HG03280 (cell line): ENCODE data around the gene HDDC2.
"Not testable (repeated sequence)": the region's sequence is repeated elsewhere in the genome, so short reads cannot be mapped to it uniquely, and the experiment has no call there.

Experiments
- ATAC-seq: cut with Tn5 transposase; IDR thresholded peaks from one replicate; pipeline ENCODE4 v1.9.1; 2021; ENCODE audit warnings: mild to moderate bottlenecking, moderate library complexity; ENCODE audit not compliant: unreplicated experiment

Gene HDDC2

GRCh38 chr6:125307150-125307838 lies 5.5 kb upstream of the HDDC2 start:
- ATAC-seq, result no peak

GRCh38 chr6:125306756-125307149 lies 5.0 kb upstream of the HDDC2 start:
- no peak for ATAC-seq

GRCh38 chr6:125304970-125305660 lies 3.3 kb upstream of the HDDC2 start:
- no peak for ATAC-seq

- no peak for ATAC-seq
These were observed 1.7 kb upstream of the HDDC2 start for GRCh38 chr6:125303512-125303854.

GRCh38 chr6:125302840-125303511 lies 1.2 kb upstream of the HDDC2 start:
- no peak for ATAC-seq

GRCh38 chr6:125300992-125301434 lies 754 bp downstream of the HDDC2 start:
- ATAC-seq, result no peak

- no peak for ATAC-seq
These were observed 2.5 kb downstream of the HDDC2 start for GRCh38 chr6:125299257-125299656.

- ATAC-seq, result no peak
These were observed 5.3 kb downstream of the HDDC2 start for GRCh38 chr6:125296471-125296870.

- ATAC-seq, result no peak
These were observed 6.8 kb downstream of the HDDC2 start for GRCh38 chr6:125294925-125295324.

GRCh38 chr6:125294036-125294435 lies 7.7 kb downstream of the HDDC2 start:
- no peak for ATAC-seq

- no peak for ATAC-seq
These were observed 8.2 kb downstream of the HDDC2 start for GRCh38 chr6:125293587-125293986.

GRCh38 chr6:125287718-125288117 lies 14.0 kb downstream of the HDDC2 start:
- ATAC-seq, result no peak

GRCh38 chr6:125285936-125286335 lies 15.8 kb downstream of the HDDC2 start:
- ATAC-seq, result no peak

- ATAC-seq, result no peak
These were observed 16.4 kb downstream of the HDDC2 start for GRCh38 chr6:125285353-125285752.

- ATAC-seq, result not testable (repeated sequence)
These were observed 19.3 kb downstream of the HDDC2 start for GRCh38 chr6:125282470-125282869.

GRCh38 chr6:125280370-125281035 lies 21.3 kb downstream of the HDDC2 start:
- ATAC-seq, result not testable (repeated sequence)

- ATAC-seq, result no peak
These were observed 21.8 kb downstream of the HDDC2 start for GRCh38 chr6:125279961-125280360.

GRCh38 chr6:125277838-125278237 lies 23.9 kb downstream of the HDDC2 start:
- no peak for ATAC-seq

- no peak for ATAC-seq
These were observed 26.0 kb downstream of the HDDC2 start for GRCh38 chr6:125275779-125276178.

- ATAC-seq, result no peak
These were observed 26.8 kb downstream of the HDDC2 start for GRCh38 chr6:125274935-125275334.

GRCh38 chr6:125273965-125274364 lies 27.8 kb downstream of the HDDC2 start:
- no peak for ATAC-seq

GRCh38 chr6:125273251-125273650 lies 28.5 kb downstream of the HDDC2 start:
- no peak for ATAC-seq
